SK-N-SH (cell line): Measurements from ENCODE around the gene XRCC6. TPM values are rescaled to one million over a fixed set of nuclear protein-coding genes. Genes with fewer than 3 reads are reported as not detected.

Experiments
- CTCF ChIA-PET: fragments of 300-600, 350-600 bp; formaldehyde crosslinking; extraction: SDS; loops from one replicate; lab custom pipeline; 2021; lab: Yijun Ruan, JAX
- POLR2A ChIA-PET: fragments of 350-600 bp; sonication (Branson Sonifier 250); formaldehyde crosslinking; extraction: SDS; loops from one replicate; lab custom pipeline; 2020; ENCODE audit warnings: antibody characterized with exemption, inconsistent platforms; lab: Yijun Ruan, JAX
- DNase-seq: peaks from one replicate; pipeline ENCODE4 v3.0.0; 2012
- H2AFZ ChIP-seq: fragments of 200-600 bp; sonication (generic); 2 replicates; pipeline ENCODE4 v1.8.1; 2016; ENCODE audit warnings: antibody characterized with exemption, mild to moderate bottlenecking, low read depth
- H3F3A ChIP-seq: fragments of 200-600 bp; sonication (generic); replicated peaks from 2 replicates; pipeline ENCODE3; 2016; ENCODE audit warnings: antibody characterized with exemption, mild to moderate bottlenecking; ENCODE audit not compliant: insufficient read depth
- H3K27ac ChIP-seq, 2 experiments: fragments of 200-500 bp in 1 of 2; fragments of 200-600 bp in 1 of 2; sonication (Bioruptor generic) in 1 of 2; sonication (generic), shearing (Covaris generic) in 1 of 2; 2 replicates each; pipeline versions ENCODE4 v1.5.1 to v1.6.1; 2014 to 2016; ENCODE audit warnings: low read depth in 2 of 2, inconsistent platforms in 1 of 2, low read length in 1 of 2, mild to moderate bottlenecking in 1 of 2, mixed read lengths in 1 of 2
- H3K27me3 ChIP-seq: fragments of 200-600 bp; sonication (generic), shearing (Covaris generic); 2 replicates; pipeline ENCODE4 v1.6.1; 2016; ENCODE audit warnings: mixed run types; ENCODE audit not compliant: insufficient read depth
- H3K36me3 ChIP-seq, 2 experiments: fragments of 200-500 bp in 1 of 2; fragments of 200-600 bp in 1 of 2; sonication (Bioruptor generic) in 1 of 2; sonication (generic) in 1 of 2; replicated peaks in 1 of 2; 2 replicates each; pipeline versions ENCODE3 to v1.5.1; 2014 to 2016; ENCODE audit warnings: low read length in 1 of 2, mild to moderate bottlenecking in 1 of 2; ENCODE audit not compliant: insufficient read depth in 2 of 2, control insufficient read depth in 1 of 2
- H3K4me1 ChIP-seq, 2 experiments: fragments of 200-500 bp in 1 of 2; fragments of 200-600 bp in 1 of 2; sonication (Bioruptor generic) in 1 of 2; sonication (generic), shearing (Covaris generic) in 1 of 2; 2 replicates each; pipeline versions ENCODE4 v1.5.1 to v1.6.1; 2014 to 2016; ENCODE audit warnings: low read depth in 1 of 2, low read length in 1 of 2, mixed run types in 1 of 2; ENCODE audit not compliant: insufficient read depth in 2 of 2, control insufficient read depth in 1 of 2
- H3K4me2 ChIP-seq: fragments of 200-600 bp; sonication (generic), shearing (Covaris generic); 2 replicates; pipeline ENCODE4 v1.6.1; 2017; ENCODE audit warnings: mixed run types
- H3K4me3 ChIP-seq, 2 experiments: fragments of 200-500 bp in 1 of 2; fragments of 200-600 bp in 1 of 2; sonication (Bioruptor generic) in 1 of 2; sonication (generic), shearing (Covaris generic) in 1 of 2; 2 replicates each; pipeline versions ENCODE4 v1.5.1 to v1.8.1; 2014 to 2016; ENCODE audit warnings: low read depth in 2 of 2, inconsistent platforms in 1 of 2, low read length in 1 of 2, mild to moderate bottlenecking in 1 of 2, mixed read lengths in 1 of 2, moderate library complexity in 1 of 2
- H3K79me2 ChIP-seq: fragments of 200-600 bp; sonication (generic); 2 replicates; pipeline ENCODE4 v1.8.1; 2017; ENCODE audit warnings: mild to moderate bottlenecking; ENCODE audit not compliant: insufficient read depth
- H3K9ac ChIP-seq: fragments of 200-600 bp; sonication (generic); 2 replicates; pipeline ENCODE4 v1.6.1; 2017; ENCODE audit warnings: mixed run types
- H3K9me2 ChIP-seq: fragments of 200-600 bp; sonication (generic); 2 replicates; pipeline ENCODE4 v1.6.1; 2017; ENCODE audit warnings: mixed run types
- H3K9me3 ChIP-seq: fragments of 200-600 bp; sonication (generic); 2 replicates; pipeline ENCODE4 v1.6.1; 2017; ENCODE audit warnings: mixed run types, mild to moderate bottlenecking, moderate library complexity
- H4K20me1 ChIP-seq: fragments of 200-600 bp; sonication (generic); 2 replicates; pipeline ENCODE4 v1.6.1; 2017; ENCODE audit warnings: mild to moderate bottlenecking, mixed run types; ENCODE audit not compliant: insufficient read depth
- CHD2 ChIP-seq: fragments of 150-350 bp; IDR thresholded peaks from 2 replicates; pipeline ENCODE4 v1.6.1; 2018; ENCODE audit warnings: low read length; ENCODE audit not compliant: partially characterized antibody
- GABPA ChIP-seq: IDR thresholded peaks from 2 replicates; pipeline ENCODE4 v1.4.0; 2012; ENCODE audit warnings: low read depth, mild to moderate bottlenecking
- MEF2A ChIP-seq: IDR thresholded peaks from 2 replicates; pipeline ENCODE4 v1.4.0; 2012; ENCODE audit warnings: low read depth, borderline replicate concordance
- MXI1 ChIP-seq: IDR thresholded peaks from 2 replicates; pipeline ENCODE4 v1.6.1; 2012; ENCODE audit warnings: mild to moderate bottlenecking, low read depth, low read length, improper control_type of control experiment
- NFIC ChIP-seq: IDR thresholded peaks from 2 replicates; pipeline ENCODE4 v1.4.0; 2012; ENCODE audit warnings: borderline replicate concordance
- REST ChIP-seq: IDR thresholded peaks from 2 replicates; pipeline ENCODE4 v1.6.1; 2012; ENCODE audit warnings: mild to moderate bottlenecking, low read depth, low read length, moderate library complexity
- RFX5 ChIP-seq: IDR thresholded peaks from 2 replicates; pipeline ENCODE4 v1.6.1; 2012; ENCODE audit warnings: mild to moderate bottlenecking, improper control_type of control experiment, low read length
- RXRA ChIP-seq: IDR thresholded peaks from 2 replicates; pipeline ENCODE4 v1.4.0; 2012; ENCODE audit warnings: low read depth, mild to moderate bottlenecking, borderline replicate concordance
- SMC3 ChIP-seq: IDR thresholded peaks from 2 replicates; pipeline ENCODE4 v1.6.1; 2012; ENCODE audit warnings: low read depth, low read length, improper control_type of control experiment
- TAF1 ChIP-seq: IDR thresholded peaks from 2 replicates; pipeline ENCODE4 v1.6.1; 2012; ENCODE audit warnings: low read depth, mild to moderate bottlenecking, low read length, moderate library complexity, borderline replicate concordance
- USF1 ChIP-seq: IDR thresholded peaks from 2 replicates; pipeline ENCODE4 v1.4.0; 2012; ENCODE audit warnings: low read depth, borderline replicate concordance
- WGBS: methylation state at CpG from one replicate; pipeline ENCODE4 v1.1.6; 2017; ENCODE audit warnings: low lambda C conversion rate; 5-methylcytosine and 5-hydroxymethylcytosine counted together
- polyA plus RNA-seq, 3 experiments: library from polyadenylated mRNA; depleted of rRNA; stranded (reverse); fragments of >200 nt; gene quantifications; 2 replicates each; pipeline ENCODE4 v1.2.3, GENCODE V29; 2012
- TF ChIP-seq, protein P1 (sequence below): fragments of 150-350 bp; IDR thresholded peaks from 2 replicates; pipeline ENCODE4 v1.6.1; 2017; ENCODE audit warnings: antibody characterized with exemption, low read length, low read depth, borderline replicate concordance

The XRCC6 gene
- polyA plus RNA-seq, 1 of the 3 experiments (the other 2 are of a cell fraction) = 78.1 TPM

DNA sequence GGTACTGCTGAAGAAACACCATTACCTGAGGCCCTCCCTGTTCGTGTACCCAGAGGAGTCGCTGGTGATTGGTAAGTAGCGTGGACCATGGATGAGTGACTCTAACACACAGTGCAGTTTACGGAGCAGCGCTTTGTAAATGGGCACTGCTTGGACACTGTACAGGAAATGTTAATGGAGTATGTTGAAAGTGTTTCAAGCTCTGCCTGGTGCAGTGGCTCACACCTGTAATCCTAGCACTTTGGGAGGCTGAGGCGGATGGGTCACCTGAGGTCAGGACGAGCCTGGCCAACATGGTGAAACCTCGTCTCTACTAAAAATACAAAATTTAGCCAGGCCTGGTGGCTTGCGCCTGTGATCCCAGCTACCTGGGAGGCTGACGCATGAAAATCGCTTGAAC lies 29.7 kb downstream of the XRCC6 start:
- Histone ChIP-seq H3K9me2 (no peaks in the 10 kb centered on the region), H3K4me1 (no peaks in the 10 kb centered on the region), H3K9me3 (no peaks in the 10 kb centered on the region), H3K27ac (no peak overlapping the region), H3K4me3 (no peak overlapping the region)
- TF ChIP-seq CHD2 (no peak), SMC3 (no peak), MEF2A (no peak), RFX5 (no peak)
- TF ChIP-seq, protein P1, sequence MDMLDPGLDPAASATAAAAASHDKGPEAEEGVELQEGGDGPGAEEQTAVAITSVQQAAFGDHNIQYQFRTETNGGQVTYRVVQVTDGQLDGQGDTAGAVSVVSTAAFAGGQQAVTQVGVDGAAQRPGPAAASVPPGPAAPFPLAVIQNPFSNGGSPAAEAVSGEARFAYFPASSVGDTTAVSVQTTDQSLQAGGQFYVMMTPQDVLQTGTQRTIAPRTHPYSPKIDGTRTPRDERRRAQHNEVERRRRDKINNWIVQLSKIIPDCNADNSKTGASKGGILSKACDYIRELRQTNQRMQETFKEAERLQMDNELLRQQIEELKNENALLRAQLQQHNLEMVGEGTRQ = no peak
- TF ChIP-seq, all 33 proteins: peak for 0
- peaks cover 15 to 30% of the 10 kb centered on the region in 2 experiments for H3K36me3 ChIP-seq
- H3F3A ChIP-seq = peaks cover 4% of the 10 kb centered on the region
- H3K4me2 ChIP-seq = no peak overlapping the region
- WGBS = 96% methylated on average over 9 of the region's 11 CpGs
- H3K79me2 ChIP-seq = peaks cover 4% of the 10 kb centered on the region; the same call in 1 of the 2 replicates
- no peaks in the 10 kb centered on the region for H3K27me3 ChIP-seq
- POLR2A ChIA-PET = no interaction called here
- no peaks in the 10 kb centered on the region for H4K20me1 ChIP-seq
- CTCF ChIA-PET = no interaction called here
- no peak for DNase-seq
- no peak overlapping the region for H3K9ac ChIP-seq
- H2AFZ ChIP-seq = no peak overlapping the region

DNA sequence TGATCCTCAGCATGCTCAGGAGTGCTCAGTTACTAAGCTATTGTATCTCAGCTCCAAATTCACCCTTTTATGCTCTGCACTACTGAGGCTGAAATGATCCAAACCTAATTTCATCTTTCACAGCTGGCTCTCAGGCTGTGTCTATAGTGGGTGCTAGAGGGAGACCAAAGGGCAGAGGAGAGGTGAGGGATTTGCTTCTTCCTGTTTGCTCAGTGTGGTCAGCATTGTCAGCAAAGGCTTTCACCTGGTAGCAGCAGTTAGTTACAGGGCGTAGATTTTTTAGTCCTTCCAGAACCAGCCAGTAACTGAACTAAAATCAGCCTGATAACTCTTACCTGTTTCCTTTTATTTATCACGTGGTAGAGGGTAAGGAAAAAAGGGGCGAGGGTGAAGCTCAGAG lies 33.2 kb downstream of the XRCC6 start:
- H3F3A ChIP-seq = no peaks in the 10 kb centered on the region
- CTCF ChIA-PET = interaction anchor here (2.2 kb wide), 1 partner anchor 11 kb away, joined by 7 read pairs; no protein-coding TSS in a partner anchor
- no peak for DNase-seq
- no peak overlapping the region for H3K27ac ChIP-seq
- no peak overlapping the region for H3K4me2 ChIP-seq
- no peak overlapping the region for H2AFZ ChIP-seq
- POLR2A ChIA-PET = no interaction called here
- no peak overlapping the region for H3K9ac ChIP-seq
- no peaks in the 10 kb centered on the region for H3K9me3 ChIP-seq
- no peak overlapping the region for H3K4me3 ChIP-seq
- no peaks in the 10 kb centered on the region for H3K27me3 ChIP-seq
- H3K79me2 ChIP-seq = peaks cover 4% of the 10 kb centered on the region; the same call in 1 of the 2 replicates
- 100% methylated on average over 3 of the region's 3 CpGs for WGBS
- no peaks in the 10 kb centered on the region for H3K4me1 ChIP-seq
- H3K36me3 ChIP-seq = peaks cover 24 to 35% of the 10 kb centered on the region in 2 experiments
- TF ChIP-seq RXRA (no peak), GABPA (no peak), MXI1 (no peak), NFIC (no peak), TAF1 (no peak), REST (no peak), SMC3 (no peak), USF1 (no peak)
- no peaks in the 10 kb centered on the region for H4K20me1 ChIP-seq
- no peaks in the 10 kb centered on the region for H3K9me2 ChIP-seq
